HG03442 (cell line): ENCODE results near the gene DCLK1.

Source experiments
- ATAC-seq: cut with Tn5 transposase; IDR thresholded peaks from one replicate; pipeline ENCODE4 v1.9.1; 2021; ENCODE audit warnings: mild to moderate bottlenecking, moderate library complexity; ENCODE audit not compliant: unreplicated experiment

DCLK1 gene

DNA sequence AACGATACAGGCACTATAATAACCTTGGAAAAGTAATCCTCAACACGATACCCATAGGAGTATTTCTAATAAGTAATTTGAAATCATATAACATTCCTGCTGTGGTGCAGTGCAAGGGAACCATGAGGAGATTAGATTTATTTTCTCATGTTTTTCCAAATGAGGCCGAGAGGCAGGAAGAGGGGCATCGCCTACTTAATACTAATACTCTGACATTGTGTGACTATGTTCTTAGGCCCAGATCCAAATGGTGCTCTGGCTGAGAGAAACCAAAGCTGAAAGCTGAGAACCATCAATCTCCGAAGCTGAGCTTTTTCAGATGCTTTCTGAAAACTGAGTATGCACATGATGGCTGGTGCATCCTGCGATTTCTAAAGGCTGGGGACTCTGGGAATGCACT lies 406.7 kb downstream of the DCLK1 start:
- no peak for ATAC-seq

DNA sequence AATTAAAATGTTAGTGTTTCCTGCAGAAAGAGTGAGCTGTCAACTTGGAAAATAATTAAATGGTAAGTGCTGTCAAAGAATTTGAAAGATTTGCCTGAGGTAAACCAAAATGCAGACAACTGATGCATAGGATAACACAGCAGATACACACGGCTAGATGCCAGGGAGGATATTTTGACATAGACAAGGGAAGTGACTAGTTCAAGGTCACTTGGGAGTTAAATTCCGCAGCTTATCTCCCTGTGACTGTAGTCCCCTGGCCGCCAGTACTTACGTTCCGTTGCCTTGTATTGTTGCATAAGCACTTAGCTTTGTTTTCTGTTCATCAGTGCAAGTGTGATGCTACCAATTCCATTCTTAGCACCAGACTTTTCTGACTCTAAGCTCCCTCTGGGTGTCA lies 407.4 kb downstream of the DCLK1 start:
- ATAC-seq: no peak

DNA sequence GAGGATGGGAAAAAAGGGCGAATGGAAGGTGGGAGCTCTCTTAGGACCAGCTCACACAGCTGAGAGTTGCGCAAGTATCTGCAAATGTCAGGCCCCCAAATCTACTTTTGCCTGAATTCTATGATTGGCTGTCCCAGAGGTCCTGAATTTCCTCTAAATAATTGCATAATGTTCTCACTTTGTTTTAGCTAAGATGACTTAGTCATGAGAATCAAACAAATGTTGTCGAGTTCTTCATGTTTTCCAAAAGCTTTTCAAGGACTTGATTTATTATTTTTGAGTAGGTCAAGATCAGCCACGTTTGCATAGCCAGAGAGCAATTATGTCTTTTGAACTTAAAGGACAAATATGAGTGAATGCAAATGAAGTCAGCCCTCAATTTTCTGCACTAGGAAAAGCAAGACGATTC lies 408.1 kb downstream of the DCLK1 start:
- no peak for ATAC-seq

DNA sequence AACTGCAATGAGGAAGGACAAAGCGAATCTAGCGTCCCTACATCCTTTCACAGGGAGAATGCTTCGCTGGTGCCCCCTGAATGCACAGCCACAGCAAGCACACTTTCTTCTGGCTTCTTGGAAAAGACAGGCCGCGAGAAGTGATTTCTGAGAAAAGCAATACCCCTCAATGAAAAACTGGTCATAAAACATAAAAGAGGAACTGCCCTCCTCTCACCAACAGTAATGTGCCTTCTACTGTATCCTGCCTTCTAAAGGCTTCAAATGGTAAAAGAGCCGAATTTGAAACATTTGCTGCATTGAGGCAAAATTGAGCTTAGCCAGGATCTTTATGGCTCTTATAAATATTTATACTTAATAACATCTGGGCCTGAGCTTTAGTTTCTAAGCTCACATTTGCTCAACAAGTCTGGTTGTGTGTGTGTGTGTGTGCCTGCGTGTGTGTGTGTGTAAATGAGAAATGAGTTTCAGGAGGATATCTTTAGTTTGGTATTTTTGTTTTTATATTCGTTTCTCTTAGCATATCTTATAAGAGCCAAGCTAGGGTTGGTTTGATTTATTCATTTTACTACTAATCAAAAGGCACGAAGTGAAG lies 408.6 kb downstream of the DCLK1 start:
- ATAC-seq: no peak

DNA sequence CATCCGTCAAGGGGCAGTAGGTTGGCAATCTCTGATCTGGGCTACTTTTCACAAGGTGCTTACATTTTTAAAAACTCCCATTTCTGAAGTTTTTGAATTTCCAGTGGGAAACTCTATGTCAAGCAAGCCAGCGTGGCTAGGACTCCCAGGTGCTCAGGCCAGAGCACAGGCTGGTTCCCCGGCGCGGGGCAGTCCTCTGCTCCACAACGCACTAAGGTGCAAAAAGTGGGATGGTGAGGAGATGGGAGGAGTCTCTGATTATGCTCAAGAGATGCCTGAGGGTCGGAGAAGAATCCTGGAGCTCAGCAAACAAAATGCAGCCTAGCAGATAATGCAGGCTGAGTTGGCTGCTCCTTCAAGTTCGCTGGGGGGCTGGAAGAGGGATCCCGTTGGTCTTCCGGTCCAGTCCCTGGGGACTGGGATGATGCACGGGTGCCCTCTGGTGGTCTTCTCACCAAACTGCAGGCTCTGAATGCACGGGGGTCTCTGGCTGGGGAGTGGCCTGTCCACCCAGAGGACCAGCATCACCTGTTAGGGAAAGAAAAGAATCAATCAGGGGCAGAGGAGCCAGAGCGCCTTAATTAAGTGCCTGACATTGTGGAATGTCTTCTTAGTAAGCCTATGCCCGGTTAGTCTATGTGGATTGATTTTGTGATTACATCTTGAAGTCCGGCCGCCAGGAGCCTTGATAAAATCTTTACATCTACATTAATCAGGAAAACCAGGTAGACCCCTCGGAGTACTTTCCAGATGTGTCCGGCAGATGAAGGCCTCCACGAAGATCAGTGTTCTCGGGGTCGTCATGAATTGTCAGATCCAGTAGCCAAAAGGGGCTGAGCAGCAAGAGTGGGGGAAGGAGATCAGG lies 410.3 kb downstream of the DCLK1 start:
- ATAC-seq: peak; percentile 56

DNA sequence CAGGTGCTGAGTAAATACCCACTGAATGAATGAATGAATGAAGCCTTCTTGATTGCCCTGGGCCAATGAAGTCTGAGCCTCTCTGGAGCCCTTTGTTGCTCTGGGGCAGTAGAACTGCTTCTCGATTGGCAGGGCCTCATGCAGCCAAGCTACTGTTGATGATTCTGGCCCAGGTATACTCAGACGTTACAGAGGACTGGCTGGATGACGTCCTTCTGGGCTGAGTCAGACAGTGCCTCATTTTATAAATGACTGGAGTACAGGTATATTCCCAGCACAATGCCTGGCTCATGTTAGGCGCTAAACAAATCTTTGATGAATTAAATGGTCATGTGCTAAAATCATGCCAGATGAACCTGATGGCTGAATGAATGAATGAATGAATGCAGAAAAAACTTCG lies 410.9 kb downstream of the DCLK1 start:
- no peak for ATAC-seq
